HepG2 (cell line): ENCODE results near the gene KRT24.

Source experiments
- PITX1 ChIP-seq: sonication (generic); formaldehyde crosslinking; IDR thresholded peaks from 2 replicates; pipeline ENCODE4 v1.5.1; 2020; ENCODE audit warnings: mild to moderate bottlenecking, missing genetic modification reagents
- PRMT3 ChIP-seq: sonication (generic); formaldehyde crosslinking; IDR thresholded peaks from 2 replicates; pipeline ENCODE4 v1.8.1; 2022; ENCODE audit warnings: low read depth, mild to moderate bottlenecking, moderate library complexity, missing genetic modification reagents, borderline replicate concordance
- TF ChIP-seq, protein P1 (sequence below): sonication (generic); formaldehyde crosslinking; IDR thresholded peaks from 2 replicates; pipeline ENCODE4 v1.9.0; 2021; ENCODE audit warnings: missing genetic modification reagents, borderline replicate concordance
- TF ChIP-seq, protein P2 (sequence below): IDR thresholded peaks from 2 replicates; pipeline ENCODE4 v1.6.1; 2012; ENCODE audit warnings: inconsistent platforms

DNA sequence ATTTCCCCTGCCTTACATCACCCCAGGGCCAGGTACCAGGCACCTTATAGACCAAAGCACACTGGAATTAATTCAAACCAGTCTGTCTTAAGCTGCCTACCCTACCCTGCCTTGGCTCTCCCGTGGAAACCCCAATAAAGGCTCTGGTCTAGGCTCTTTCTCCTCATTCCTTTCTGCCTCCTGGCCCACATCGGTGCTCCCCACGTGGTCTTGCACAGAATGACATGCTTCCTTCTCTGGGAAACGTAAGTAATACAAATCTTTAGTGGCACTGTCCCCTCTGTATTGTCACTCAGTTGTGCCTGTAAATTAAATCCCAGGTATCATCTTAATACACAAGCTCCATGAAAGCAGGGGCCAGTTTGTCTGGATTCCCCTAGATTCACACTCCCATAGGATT lies 35.0 kb upstream of the KRT24 start:
- no peak for TF ChIP-seq PRMT3 (CRISPR knock-in tag)
- TF ChIP-seq, protein P1, sequence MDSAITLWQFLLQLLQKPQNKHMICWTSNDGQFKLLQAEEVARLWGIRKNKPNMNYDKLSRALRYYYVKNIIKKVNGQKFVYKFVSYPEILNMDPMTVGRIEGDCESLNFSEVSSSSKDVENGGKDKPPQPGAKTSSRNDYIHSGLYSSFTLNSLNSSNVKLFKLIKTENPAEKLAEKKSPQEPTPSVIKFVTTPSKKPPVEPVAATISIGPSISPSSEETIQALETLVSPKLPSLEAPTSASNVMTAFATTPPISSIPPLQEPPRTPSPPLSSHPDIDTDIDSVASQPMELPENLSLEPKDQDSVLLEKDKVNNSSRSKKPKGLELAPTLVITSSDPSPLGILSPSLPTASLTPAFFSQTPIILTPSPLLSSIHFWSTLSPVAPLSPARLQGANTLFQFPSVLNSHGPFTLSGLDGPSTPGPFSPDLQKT = no peak
- TF ChIP-seq PITX1 (CRISPR knock-in tag) = no peak
- TF ChIP-seq, protein P2, sequence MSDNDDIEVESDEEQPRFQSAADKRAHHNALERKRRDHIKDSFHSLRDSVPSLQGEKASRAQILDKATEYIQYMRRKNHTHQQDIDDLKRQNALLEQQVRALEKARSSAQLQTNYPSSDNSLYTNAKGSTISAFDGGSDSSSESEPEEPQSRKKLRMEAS = no peak
